Neuronal stem cell (in vitro differentiated cells): ENCODE results near the gene CEACAM20.

Experiments used
- DNase-seq: peaks from one replicate; pipeline ENCODE4 v3.0.0-alpha.2; 2013; ENCODE audit warnings: low spot score
- H2AFZ ChIP-seq: one replicate; pipeline ENCODE4 v1.6.1; 2013; ENCODE audit warnings: mild to moderate bottlenecking, low read length, inconsistent platforms
- H2AK5ac ChIP-seq: 2 replicates; pipeline ENCODE4 v1.6.1; 2013; ENCODE audit warnings: low read depth, mild to moderate bottlenecking, inconsistent platforms, low read length, moderate library complexity, mixed read lengths
- H2BK120ac ChIP-seq: 2 replicates; pipeline ENCODE4 v1.6.1; 2013; ENCODE audit warnings: low read depth, mild to moderate bottlenecking, inconsistent platforms, low read length, moderate library complexity, mixed read lengths
- H2BK12ac ChIP-seq: one replicate; pipeline ENCODE4 v1.6.1; 2013; ENCODE audit warnings: low read length, inconsistent platforms
- H2BK15ac ChIP-seq: 2 replicates; pipeline ENCODE4 v1.6.1; 2013; ENCODE audit warnings: mild to moderate bottlenecking, low read length, inconsistent platforms, mixed read lengths
- H2BK5ac ChIP-seq: one replicate; pipeline ENCODE4 v1.6.1; 2013; ENCODE audit warnings: inconsistent platforms, mild to moderate bottlenecking, low read length, moderate library complexity
- H3K14ac ChIP-seq: one replicate; pipeline ENCODE4 v1.6.1; 2013; ENCODE audit warnings: low read length, inconsistent platforms
- H3K18ac ChIP-seq: 2 replicates; pipeline ENCODE4 v1.6.1; 2013; ENCODE audit warnings: low read length, inconsistent platforms
- H3K23ac ChIP-seq: 2 replicates; pipeline ENCODE4 v1.6.1; 2013; ENCODE audit warnings: low read depth, mild to moderate bottlenecking, mixed read lengths, low read length, inconsistent platforms; ENCODE audit not compliant: poor library complexity
- H3K27ac ChIP-seq: replicated peaks from 3 replicates; pipeline ENCODE4 v1.5.1; 2013; ENCODE audit warnings: low read length, inconsistent platforms
- H3K27me3 ChIP-seq, 3 experiments: 2 replicates each; pipeline ENCODE4 v1.6.1; 2013; ENCODE audit warnings: low read length in 3 of 3, mild to moderate bottlenecking in 2 of 3, inconsistent platforms in 1 of 3, low read depth in 1 of 3, mixed read lengths in 1 of 3, moderate library complexity in 1 of 3; ENCODE audit not compliant: control insufficient read depth in 3 of 3, insufficient read depth in 3 of 3
- H3K36me3 ChIP-seq, 2 donors: replicated peaks in 1 of 2; 2 replicates each; pipeline ENCODE4 v1.6.1; 2013; ENCODE audit warnings: low read length in 2 of 2; ENCODE audit not compliant: control insufficient read depth in 2 of 2, insufficient read depth in 2 of 2
- H3K4ac ChIP-seq: 2 replicates; pipeline ENCODE4 v1.6.1; 2013; ENCODE audit warnings: inconsistent platforms, mild to moderate bottlenecking, low read length, moderate library complexity
- H3K4me1 ChIP-seq, 2 donors: 1 replicate in 1 of 2; 2 replicates in 1 of 2; pipeline ENCODE4 v1.6.1; 2013; ENCODE audit warnings: low read length in 2 of 2, low read depth in 1 of 2; ENCODE audit not compliant: control insufficient read depth in 2 of 2, insufficient read depth in 1 of 2
- H3K4me2 ChIP-seq: one replicate; pipeline ENCODE4 v1.6.1; 2013; ENCODE audit warnings: mild to moderate bottlenecking, low read length, inconsistent platforms; ENCODE audit not compliant: insufficient read depth, poor library complexity, severe bottlenecking
- H3K4me3 ChIP-seq, 2 donors: 2 replicates each; pipeline ENCODE4 v1.5.1; 2013; ENCODE audit warnings: low read length in 2 of 2, mild to moderate bottlenecking in 2 of 2, inconsistent platforms in 1 of 2, moderate library complexity in 1 of 2
- H3K79me1 ChIP-seq: one replicate; pipeline ENCODE4 v1.6.1; 2013; ENCODE audit warnings: low read depth, mild to moderate bottlenecking, inconsistent platforms, low read length, moderate library complexity
- H3K9ac ChIP-seq: one replicate; pipeline ENCODE4 v1.6.1; 2013; ENCODE audit warnings: mild to moderate bottlenecking, low read depth, low read length, inconsistent platforms; ENCODE audit not compliant: poor library complexity
- H3K9me3 ChIP-seq, 2 donors: replicated peaks in 1 of 2; 2 replicates each; pipeline versions ENCODE3 to v1.6.1; 2013; ENCODE audit warnings: low read length in 2 of 2, mild to moderate bottlenecking in 2 of 2, inconsistent platforms in 1 of 2, low read depth in 1 of 2, mixed read lengths in 1 of 2, moderate library complexity in 1 of 2; ENCODE audit not compliant: control insufficient read depth in 2 of 2, insufficient read depth in 1 of 2
- H4K8ac ChIP-seq: one replicate; pipeline ENCODE4 v1.6.1; 2013; ENCODE audit warnings: low read depth, mild to moderate bottlenecking, inconsistent platforms, low read length, moderate library complexity
- H4K91ac ChIP-seq: one replicate; pipeline ENCODE4 v1.6.1; 2013; ENCODE audit warnings: low read length, low read depth, mild to moderate bottlenecking, inconsistent platforms; ENCODE audit not compliant: poor library complexity
- WGBS, 2 donors: extraction: QIAGEN DNeasy Blood & Tissue Kit; methylation state at CpG; one replicate each; pipeline ENCODE4 v1.1.7; 2013; ENCODE audit warnings: missing lambda C conversion rate in 2 of 2, mixed read lengths in 1 of 2; ENCODE audit not compliant: insufficient read length in 2 of 2, insufficient replicate concordance in 1 of 2; ENCODE audit errors: extremely low coverage in 2 of 2; 5-methylcytosine and 5-hydroxymethylcytosine counted together

CEACAM20 gene

DNA sequence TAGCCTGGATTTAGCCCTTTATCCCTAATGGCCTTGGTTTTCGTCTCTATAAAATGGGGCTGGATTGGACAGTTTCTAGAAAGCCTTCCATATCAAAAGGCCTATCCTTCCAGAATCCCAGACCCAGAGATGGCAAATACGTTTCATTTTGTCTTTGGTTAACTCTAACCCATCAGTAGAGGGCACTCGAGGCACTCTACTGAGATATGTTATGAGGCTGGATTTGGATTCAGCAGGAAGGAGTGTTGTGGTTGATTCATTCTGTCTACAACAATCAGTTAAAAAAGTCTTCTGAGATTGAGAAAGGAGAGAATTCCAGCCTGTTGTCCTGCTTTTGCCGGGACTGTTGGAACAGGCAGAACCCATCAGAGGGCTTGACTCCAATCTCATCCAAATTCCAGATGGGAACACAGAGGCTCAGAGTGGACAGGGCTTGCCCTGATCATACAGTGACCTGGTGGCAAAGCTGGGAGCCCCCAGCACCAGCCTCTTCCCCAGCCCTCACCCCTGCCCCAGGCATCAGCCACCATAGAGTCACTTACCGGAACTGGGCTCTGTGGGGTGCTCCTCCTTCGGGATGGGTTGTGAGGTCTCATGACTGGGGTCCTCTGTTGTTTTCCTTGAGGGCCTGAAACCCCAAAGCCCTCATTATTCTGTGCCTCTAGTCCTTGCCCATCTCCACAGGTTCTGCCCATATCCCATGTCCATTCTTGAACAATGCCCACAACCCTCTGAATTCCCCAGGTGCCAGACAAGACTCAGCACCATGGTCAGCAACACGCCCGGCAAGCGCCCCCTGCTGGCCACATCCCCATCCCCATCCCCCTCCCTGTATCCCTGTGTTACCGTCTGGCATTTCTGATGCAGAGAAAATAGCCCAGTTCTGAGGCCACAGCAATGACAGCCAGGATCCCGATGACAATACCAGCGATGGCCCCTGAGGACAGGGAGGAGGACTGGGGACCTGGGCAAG, 16.9 kb downstream of the CEACAM20 start:
- Histone ChIP-seq H3K18ac (no peak overlapping the region), H3K27me3 (peaks cover 0 to 5% (median 0%) of the 10 kb centered on the region in 3 experiments), H2BK15ac (no peak overlapping the region), H2AFZ (no peak overlapping the region), H3K4me3 (no peak overlapping the region), H4K91ac (no peak overlapping the region), H3K23ac (peak overlapping the region; percentile 2), H3K9me3 (peaks cover 0 to 6% of the 10 kb centered on the region in 2 donors), H3K14ac (no peak overlapping the region), H3K36me3 (no peaks in the 10 kb centered on the region), H2BK120ac (no peak overlapping the region), H2BK12ac (no peak overlapping the region), H4K8ac (no peak overlapping the region), H3K9ac (no peak overlapping the region), H3K27ac (no peak overlapping the region), H3K4ac (no peak overlapping the region), H2BK5ac (no peak overlapping the region), H3K4me1 (no peaks in the 10 kb centered on the region), H3K4me2 (no peak overlapping the region), H3K79me1 (no peaks in the 10 kb centered on the region), H2AK5ac (no peak overlapping the region)
- no peak for DNase-seq
- no CpG with 5 or more reads among the region's 12 CpGs for WGBS, 2 donors

DNA sequence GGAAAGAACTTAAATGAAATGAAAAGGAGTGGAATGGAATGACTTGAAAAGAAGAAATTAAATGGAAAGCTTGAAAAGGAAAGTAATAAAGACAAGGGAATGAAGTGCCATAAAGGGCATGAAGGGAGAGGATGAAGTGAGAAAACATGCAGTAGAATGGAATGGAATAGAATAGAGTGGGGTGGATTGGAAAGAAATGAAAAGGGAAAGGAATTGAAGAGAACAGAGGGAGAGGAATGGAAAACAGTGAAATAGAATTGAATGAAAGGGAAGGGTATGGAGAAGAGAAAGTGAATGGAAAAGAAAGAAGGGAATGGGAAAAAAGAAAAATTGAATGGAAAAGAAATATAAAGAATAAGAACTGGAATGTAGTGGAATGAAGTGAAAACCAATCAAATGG, 20.0 kb downstream of the CEACAM20 start:
- H2BK5ac ChIP-seq: no peak overlapping the region
- no peak overlapping the region for H3K4me3 ChIP-seq
- no peaks in the 10 kb centered on the region for H3K36me3 ChIP-seq
- no peak overlapping the region for H3K9ac ChIP-seq
- H2AK5ac ChIP-seq: no peak overlapping the region
- DNase-seq: no peak
- H3K14ac ChIP-seq: no peak overlapping the region
- no peak overlapping the region for H2BK15ac ChIP-seq
- no peak overlapping the region for H2BK120ac ChIP-seq
- H3K4ac ChIP-seq: no peak overlapping the region
- no peaks in the 10 kb centered on the region for H3K79me1 ChIP-seq
- peaks cover 0 to 17% (median 0%) of the 10 kb centered on the region in 3 experiments for H3K27me3 ChIP-seq
- no peak overlapping the region for H4K91ac ChIP-seq
- no peak overlapping the region for H2AFZ ChIP-seq
- no peak overlapping the region for H3K18ac ChIP-seq
- no peak overlapping the region for H3K4me2 ChIP-seq
- H2BK12ac ChIP-seq: no peak overlapping the region
- peaks cover 0 to 5% of the 10 kb centered on the region in 2 donors for H3K9me3 ChIP-seq
- no peaks in the 10 kb centered on the region for H3K4me1 ChIP-seq
- no peak overlapping the region for H3K23ac ChIP-seq
- no peak overlapping the region for H4K8ac ChIP-seq
- H3K27ac ChIP-seq: no peak overlapping the region

DNA sequence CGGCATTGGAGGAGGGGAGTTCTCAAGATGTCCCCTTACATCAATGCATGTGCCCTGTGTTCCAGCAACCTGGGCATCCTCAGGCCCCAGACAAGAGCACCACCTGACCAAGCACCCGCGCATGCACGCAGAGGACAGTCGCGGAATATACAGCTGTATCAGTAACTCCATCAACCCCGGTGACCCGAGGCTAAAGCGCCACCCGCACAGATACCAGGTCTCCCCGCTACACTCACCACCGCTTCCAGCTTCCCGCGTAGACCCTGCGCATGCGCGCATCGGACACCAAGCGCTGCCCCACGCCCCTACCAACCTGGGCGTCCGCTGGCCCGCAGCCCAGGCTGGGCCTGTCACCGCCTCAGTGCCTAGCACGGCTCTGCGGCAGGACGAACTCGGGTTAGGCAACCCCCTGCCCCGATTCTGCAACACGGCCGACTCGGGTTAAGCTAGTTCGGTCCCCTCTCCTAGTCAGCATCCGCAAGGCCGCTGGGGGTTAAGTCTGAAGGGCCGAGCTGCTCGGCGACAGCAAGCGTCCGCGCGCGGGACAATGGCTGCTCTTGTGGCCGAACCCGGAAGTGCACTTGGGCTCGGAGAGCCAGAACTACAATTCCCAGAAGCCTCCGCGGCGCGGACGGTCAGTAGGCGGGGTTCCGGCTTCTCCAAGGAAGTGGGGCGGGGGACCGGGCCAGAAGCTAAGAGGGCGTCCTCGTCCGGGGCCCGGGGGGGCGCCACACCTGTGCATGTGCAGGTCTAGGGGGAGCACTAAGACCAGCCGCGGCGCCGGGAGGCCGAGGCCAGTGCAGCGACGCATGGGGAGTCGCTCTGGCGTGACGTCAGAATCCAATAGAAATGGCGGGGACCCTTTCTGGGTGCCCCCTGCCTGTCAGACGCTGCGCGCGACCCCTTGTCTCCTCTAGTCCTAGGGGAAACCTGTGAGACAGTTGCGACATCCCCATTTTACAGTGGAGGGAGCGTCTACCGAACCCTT, 29.2 kb downstream of the CEACAM20 start, which contains the start of gene ZNF180:
ZNF180 (minus strand) TSS at position 561 of the 988 bp plus-strand sequence. CDS start 3,188 bp downstream, outside the sequence.
- Histone ChIP-seq H3K23ac (peak within 1 kb of the TSS; percentile 86), H2BK5ac (peak within 1 kb of the TSS; percentile 97), H4K91ac (no peak within 1 kb of the TSS), H3K27ac (peak within 1 kb of the TSS; percentile 78), H3K79me1 (peaks cover 22% of the 10 kb centered on the region), H3K4me3 (peak within 1 kb of the TSS; percentile 65 to 96), H3K4me1 (peaks cover 0 to 6% of the 10 kb centered on the region in 2 donors), H2AK5ac (peak within 1 kb of the TSS; percentile 87), H3K4me2 (peak within 1 kb of the TSS; percentile 68), H2BK12ac (no peak within 1 kb of the TSS), H3K14ac (no peak within 1 kb of the TSS), H2AFZ (peak within 1 kb of the TSS; percentile 94), H2BK15ac (peak within 1 kb of the TSS; percentile 71), H3K4ac (no peak within 1 kb of the TSS), H3K36me3 (peaks cover 21 to 38% of the 10 kb centered on the region in 2 donors), H3K9ac (peak within 1 kb of the TSS; percentile 89), H2BK120ac (peak within 1 kb of the TSS; percentile 9), H3K18ac (peak within 1 kb of the TSS; percentile 98), H3K9me3 (peaks cover 31 to 47% of the 10 kb centered on the region in 2 donors), H3K27me3 (peaks cover 0 to 7% (median 0%) of the 10 kb centered on the region in 3 experiments), H4K8ac (peak within 1 kb of the TSS; percentile 97)
- whole genome bisulfite sequencing, 2 donors: no CpG with 5 or more reads among the region's 78 CpGs
- peak; percentile 98 for DNase-seq
